ENCODE results near the gene EVA1B. TPM values are rescaled to one million over a fixed set of nuclear protein-coding genes. Genes with fewer than 3 reads are reported as not detected.

Gene EVA1B
- polyA plus RNA-seq, 2 of the 4 experiments (the other 2 are of a cell fraction) = 2.9 to 8.5 TPM

- CTCF ChIA-PET = interaction anchor here (1.2 kb wide), 1 partner anchor 146 kb away, joined by 3 read pairs; the partner anchor contains the start of gene TRAPPC3
- Histone ChIP-seq H3K4me3 (no peak overlapping the region), H3K27ac (no peak overlapping the region), H3K9me3 (no peaks in the 10 kb centered on the region), H3K4me1 (peaks cover 25% of the 10 kb centered on the region), H3K4me2 (no peak overlapping the region)
- DNase-seq (ENCODE audit: low read depth in 1 of 2, low spot score in 1 of 2) (no peak), FAIRE-seq (no peak), ATAC-seq (no peak)
- POLR2A ChIA-PET = no interaction called here
- 92% methylated on average over 2 of the region's 2 CpGs for WGBS (ENCODE audit: missing lambda C conversion rate)
- TF ChIP-seq HOXB5 (CRISPR knock-in tag; IDR thresholded peaks at IDR 0.05) (no peak), ZSCAN20 (CRISPR knock-in tag; IDR thresholded peaks at IDR 0.05) (no peak), ESRRA (IDR thresholded peaks at IDR 0.05; ENCODE audit: borderline replicate concordance, low read length) (no peak)
These were observed 28.1 kb downstream of the EVA1B start for GRCh38 chr1:36295390-36295789.

DNA sequence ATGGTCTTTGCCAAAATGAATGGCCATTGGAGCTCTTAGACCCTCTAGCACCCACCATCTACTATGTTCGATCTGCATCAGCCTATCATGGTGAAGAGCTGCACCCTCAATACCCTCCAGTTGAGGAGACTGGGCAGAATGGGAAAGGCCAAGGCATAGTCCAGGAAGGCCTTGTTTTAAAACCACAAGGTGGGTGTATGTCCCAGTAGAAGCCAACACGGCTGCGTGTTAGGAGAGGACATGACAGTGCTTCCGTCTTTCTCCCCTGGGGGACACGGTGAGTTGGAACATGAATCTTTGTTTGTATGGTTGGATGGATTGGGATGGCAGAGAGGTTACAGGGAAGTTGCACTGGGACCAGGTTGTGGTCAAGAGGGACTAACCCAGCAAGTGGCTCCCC is 35.9 kb downstream of the EVA1B start:
- Histone ChIP-seq H3K4me1 (peaks cover 25% of the 10 kb centered on the region; the same call in 2 of the 3 replicates), H3K9me3 (no peaks in the 10 kb centered on the region), H3K4me3 (no peak overlapping the region), H3K4me2 (no peak overlapping the region), H3K27ac (no peak overlapping the region)
- DNase-seq (ENCODE audit: low read depth in 1 of 2, low spot score in 1 of 2) (no peak), FAIRE-seq (no peak), ATAC-seq (no peak)
- TF ChIP-seq TP53 (CRISPR knock-in tag; IDR thresholded peaks at IDR 0.05) (no peak), HEYL (CRISPR knock-in tag; IDR thresholded peaks at IDR 0.05) (no peak), NPAS2 (CRISPR knock-in tag; IDR thresholded peaks at IDR 0.05; ENCODE audit: borderline replicate concordance) (no peak), SMC3 (IDR thresholded peaks at IDR 0.05) (no peak), ZNF302 (CRISPR knock-in tag; IDR thresholded peaks at IDR 0.05) (no peak), CEBPB (IDR thresholded peaks at IDR 0.05) (no peak), ZFP36 (IDR thresholded peaks at IDR 0.05; ENCODE audit: borderline replicate concordance, partially characterized antibody) (no peak), CBX8 (IDR thresholded peaks at IDR 0.05) (no peak), EP300 (IDR thresholded peaks at IDR 0.05) (no peak), TFCP2L1 (CRISPR knock-in tag; IDR thresholded peaks at IDR 0.05) (no peak), RARB (CRISPR knock-in tag; IDR thresholded peaks at IDR 0.05) (no peak), HOXB5 (CRISPR knock-in tag; IDR thresholded peaks at IDR 0.05) (no peak)
- TF ChIP-seq, protein P1, sequence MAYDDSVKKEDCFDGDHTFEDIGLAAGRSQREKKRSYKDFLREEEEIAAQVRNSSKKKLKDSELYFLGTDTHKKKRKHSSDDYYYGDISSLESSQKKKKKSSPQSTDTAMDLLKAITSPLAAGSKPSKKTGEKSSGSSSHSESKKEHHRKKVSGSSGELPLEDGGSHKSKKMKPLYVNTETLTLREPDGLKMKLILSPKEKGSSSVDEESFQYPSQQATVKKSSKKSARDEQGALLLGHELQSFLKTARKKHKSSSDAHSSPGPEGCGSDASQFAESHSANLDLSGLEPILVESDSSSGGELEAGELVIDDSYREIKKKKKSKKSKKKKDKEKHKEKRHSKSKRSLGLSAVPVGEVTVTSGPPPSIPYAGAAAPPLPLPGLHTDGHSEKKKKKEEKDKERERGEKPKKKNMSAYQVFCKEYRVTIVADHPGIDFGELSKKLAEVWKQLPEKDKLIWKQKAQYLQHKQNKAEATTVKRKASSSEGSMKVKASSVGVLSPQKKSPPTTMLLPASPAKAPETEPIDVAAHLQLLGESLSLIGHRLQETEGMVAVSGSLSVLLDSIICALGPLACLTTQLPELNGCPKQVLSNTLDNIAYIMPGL (CRISPR knock-in tag; IDR thresholded peaks at IDR 0.05; ENCODE audit: borderline replicate concordance) = no peak
- TF ChIP-seq, protein P2, sequence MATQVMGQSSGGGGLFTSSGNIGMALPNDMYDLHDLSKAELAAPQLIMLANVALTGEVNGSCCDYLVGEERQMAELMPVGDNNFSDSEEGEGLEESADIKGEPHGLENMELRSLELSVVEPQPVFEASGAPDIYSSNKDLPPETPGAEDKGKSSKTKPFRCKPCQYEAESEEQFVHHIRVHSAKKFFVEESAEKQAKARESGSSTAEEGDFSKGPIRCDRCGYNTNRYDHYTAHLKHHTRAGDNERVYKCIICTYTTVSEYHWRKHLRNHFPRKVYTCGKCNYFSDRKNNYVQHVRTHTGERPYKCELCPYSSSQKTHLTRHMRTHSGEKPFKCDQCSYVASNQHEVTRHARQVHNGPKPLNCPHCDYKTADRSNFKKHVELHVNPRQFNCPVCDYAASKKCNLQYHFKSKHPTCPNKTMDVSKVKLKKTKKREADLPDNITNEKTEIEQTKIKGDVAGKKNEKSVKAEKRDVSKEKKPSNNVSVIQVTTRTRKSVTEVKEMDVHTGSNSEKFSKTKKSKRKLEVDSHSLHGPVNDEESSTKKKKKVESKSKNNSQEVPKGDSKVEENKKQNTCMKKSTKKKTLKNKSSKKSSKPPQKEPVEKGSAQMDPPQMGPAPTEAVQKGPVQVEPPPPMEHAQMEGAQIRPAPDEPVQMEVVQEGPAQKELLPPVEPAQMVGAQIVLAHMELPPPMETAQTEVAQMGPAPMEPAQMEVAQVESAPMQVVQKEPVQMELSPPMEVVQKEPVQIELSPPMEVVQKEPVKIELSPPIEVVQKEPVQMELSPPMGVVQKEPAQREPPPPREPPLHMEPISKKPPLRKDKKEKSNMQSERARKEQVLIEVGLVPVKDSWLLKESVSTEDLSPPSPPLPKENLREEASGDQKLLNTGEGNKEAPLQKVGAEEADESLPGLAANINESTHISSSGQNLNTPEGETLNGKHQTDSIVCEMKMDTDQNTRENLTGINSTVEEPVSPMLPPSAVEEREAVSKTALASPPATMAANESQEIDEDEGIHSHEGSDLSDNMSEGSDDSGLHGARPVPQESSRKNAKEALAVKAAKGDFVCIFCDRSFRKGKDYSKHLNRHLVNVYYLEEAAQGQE (IDR thresholded peaks at IDR 0.05) = no peak
- TF ChIP-seq, protein P3, sequence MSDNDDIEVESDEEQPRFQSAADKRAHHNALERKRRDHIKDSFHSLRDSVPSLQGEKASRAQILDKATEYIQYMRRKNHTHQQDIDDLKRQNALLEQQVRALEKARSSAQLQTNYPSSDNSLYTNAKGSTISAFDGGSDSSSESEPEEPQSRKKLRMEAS (IDR thresholded peaks at IDR 0.05) = no peak
- TF ChIP-seq, protein P4, sequence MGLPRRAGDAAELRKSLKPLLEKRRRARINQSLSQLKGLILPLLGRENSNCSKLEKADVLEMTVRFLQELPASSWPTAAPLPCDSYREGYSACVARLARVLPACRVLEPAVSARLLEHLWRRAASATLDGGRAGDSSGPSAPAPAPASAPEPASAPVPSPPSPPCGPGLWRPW (IDR thresholded peaks at IDR 0.05) = no peak
- CTCF ChIA-PET = interaction anchor here (2.2 to 3.9 kb wide), 3 partner anchors 99 to 137 kb away, joined by 7 to 49 read pairs (median 24); partner anchors contain the start of gene TRAPPC3
- POLR2A ChIA-PET = no interaction called here
- 96% methylated on average over 5 of the region's 5 CpGs for WGBS (ENCODE audit: missing lambda C conversion rate)

GRCh38 chr1:36286802-36287201 is 36.6 kb downstream of the EVA1B start:
- H3K4me3 ChIP-seq = no peak overlapping the region
- no peaks in the 10 kb centered on the region for H3K9me3 ChIP-seq
- ChIA-PET POLR2A (no interaction called here), CTCF (interaction anchor here (1.4 to 3.9 kb wide), 7 partner anchors 18 to 152 kb away, joined by 3 to 49 read pairs (median 7); partner anchors contain the start of gene TRAPPC3)
- TF ChIP-seq MAFK (IDR thresholded peaks at IDR 0.05; ENCODE audit: partially characterized antibody) = no peak
- no peak overlapping the region for H3K4me2 ChIP-seq
- no peak overlapping the region for H3K27ac ChIP-seq
- DNase-seq (ENCODE audit: low read depth in 1 of 2, low spot score in 1 of 2) (no peak), FAIRE-seq (no peak), ATAC-seq (no peak)
- 80% methylated on average over 2 of the region's 13 CpGs for WGBS (ENCODE audit: missing lambda C conversion rate)
- H3K4me1 ChIP-seq = peaks cover 31% of the 10 kb centered on the region; the same call in 2 of the 3 replicates
